ENCODE measurements around the gene MAP1A. TPM values are rescaled to one million over a fixed set of nuclear protein-coding genes. Genes with fewer than 3 reads are reported as not detected.

MAP1A gene
- total RNA-seq, 1 donor from 2014 or later: 7.1 TPM

DNA sequence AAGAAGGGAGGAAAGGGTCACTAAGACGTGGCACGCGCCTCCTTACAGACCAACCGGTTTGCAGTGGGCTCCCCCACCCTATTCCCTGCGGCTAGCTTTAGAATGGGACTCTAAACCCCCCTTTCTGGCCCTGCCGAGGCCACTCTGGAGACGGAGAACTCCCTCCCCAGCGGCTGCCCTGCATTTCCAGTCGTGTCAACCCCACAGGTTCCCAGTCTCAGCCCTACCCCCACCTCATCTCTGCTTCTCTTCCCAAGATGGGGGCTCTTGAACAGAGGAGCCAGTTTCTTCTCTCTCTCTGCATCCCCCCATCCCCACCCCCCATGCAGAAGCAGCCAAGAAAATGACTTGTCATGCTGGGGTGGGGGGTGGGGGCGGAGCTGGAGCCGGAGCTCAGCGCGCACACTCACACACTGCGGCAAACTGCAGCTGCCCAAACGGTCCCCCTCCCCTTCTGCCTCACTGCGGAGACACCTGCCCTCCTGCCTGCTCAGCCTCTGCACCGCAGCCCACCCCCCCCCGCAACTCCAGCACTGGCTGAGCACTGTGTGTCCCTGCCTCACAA lies 871 bp downstream of the MAP1A start:
- peak overlapping the region; percentile 42 for H3K4me3 ChIP-seq
- peaks cover 5% of the 10 kb centered on the region for H3K27me3 ChIP-seq (ENCODE audit: low read depth)
- peak overlapping the region; percentile 24 for H3K27ac ChIP-seq
- H3K9me3 ChIP-seq: no peaks in the 10 kb centered on the region
- intact Hi-C loops (cut with DNase I): no loop called here
- no peaks in the 10 kb centered on the region for H3K36me3 ChIP-seq
- ATAC-seq (peak; percentile 40 to 54), DNase-seq (no peak)
- TF ChIP-seq, protein P1, sequence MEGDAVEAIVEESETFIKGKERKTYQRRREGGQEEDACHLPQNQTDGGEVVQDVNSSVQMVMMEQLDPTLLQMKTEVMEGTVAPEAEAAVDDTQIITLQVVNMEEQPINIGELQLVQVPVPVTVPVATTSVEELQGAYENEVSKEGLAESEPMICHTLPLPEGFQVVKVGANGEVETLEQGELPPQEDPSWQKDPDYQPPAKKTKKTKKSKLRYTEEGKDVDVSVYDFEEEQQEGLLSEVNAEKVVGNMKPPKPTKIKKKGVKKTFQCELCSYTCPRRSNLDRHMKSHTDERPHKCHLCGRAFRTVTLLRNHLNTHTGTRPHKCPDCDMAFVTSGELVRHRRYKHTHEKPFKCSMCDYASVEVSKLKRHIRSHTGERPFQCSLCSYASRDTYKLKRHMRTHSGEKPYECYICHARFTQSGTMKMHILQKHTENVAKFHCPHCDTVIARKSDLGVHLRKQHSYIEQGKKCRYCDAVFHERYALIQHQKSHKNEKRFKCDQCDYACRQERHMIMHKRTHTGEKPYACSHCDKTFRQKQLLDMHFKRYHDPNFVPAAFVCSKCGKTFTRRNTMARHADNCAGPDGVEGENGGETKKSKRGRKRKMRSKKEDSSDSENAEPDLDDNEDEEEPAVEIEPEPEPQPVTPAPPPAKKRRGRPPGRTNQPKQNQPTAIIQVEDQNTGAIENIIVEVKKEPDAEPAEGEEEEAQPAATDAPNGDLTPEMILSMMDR (IDR thresholded peaks at IDR 0.05): no peak
- H3K4me1 ChIP-seq: peaks cover 24% of the 10 kb centered on the region

DNA sequence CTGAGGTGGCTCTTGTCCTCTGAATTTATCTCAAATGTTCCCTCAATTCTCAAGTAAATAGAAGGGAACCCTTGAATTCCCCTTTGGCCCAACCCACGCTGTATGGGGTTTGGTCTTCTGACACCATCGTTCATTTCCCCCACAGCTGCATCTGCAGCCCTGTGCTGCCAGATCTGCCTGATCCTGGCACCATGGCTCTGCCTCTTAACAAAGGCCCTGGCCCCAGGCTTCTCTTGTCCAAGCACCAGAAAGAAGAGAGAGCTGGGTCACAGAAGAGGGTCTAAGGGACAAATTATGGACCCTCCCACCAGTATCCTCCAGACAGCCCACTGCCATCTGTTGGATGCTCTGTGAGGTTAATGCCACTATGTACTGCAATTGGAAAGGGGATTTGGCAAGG lies 1.8 kb downstream of the MAP1A start:
- Histone ChIP-seq H3K4me3 (no peak overlapping the region), H3K9me3 (no peaks in the 10 kb centered on the region), H3K4me1 (peaks cover 23% of the 10 kb centered on the region), H3K27ac (no peak overlapping the region), H3K27me3 (ENCODE audit: low read depth) (peaks cover 5% of the 10 kb centered on the region), H3K36me3 (no peaks in the 10 kb centered on the region)
- ATAC-seq: no peak
- intact Hi-C loops (cut with DNase I): no loop called here
- no peak for DNase-seq
- TF ChIP-seq, protein P1 (IDR thresholded peaks at IDR 0.05): no peak

DNA sequence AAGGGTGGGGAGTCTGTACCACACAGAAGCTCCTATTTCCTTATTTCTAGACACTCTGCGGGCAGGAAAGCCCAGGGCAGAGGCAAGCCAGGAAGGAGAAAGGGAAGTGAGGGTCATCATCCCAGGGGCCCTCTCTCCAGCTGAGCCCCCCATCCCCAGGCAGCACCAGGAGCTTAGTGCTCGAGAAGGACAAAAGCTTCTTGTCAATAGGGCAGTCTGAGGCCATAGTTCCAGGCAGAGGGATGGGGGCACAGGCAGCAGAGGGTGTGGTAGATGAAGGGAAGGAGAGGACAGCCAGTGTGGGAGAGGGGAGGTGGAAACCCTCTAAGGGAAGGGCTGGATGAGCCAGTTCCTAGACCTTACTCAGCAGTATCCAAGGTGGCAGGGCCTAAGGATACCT lies 2.7 kb downstream of the MAP1A start:
- Histone ChIP-seq H3K9me3 (no peaks in the 10 kb centered on the region), H3K4me1 (peaks cover 18% of the 10 kb centered on the region), H3K27me3 (ENCODE audit: low read depth) (peaks cover 5% of the 10 kb centered on the region), H3K27ac (no peak overlapping the region), H3K36me3 (no peaks in the 10 kb centered on the region), H3K4me3 (no peak overlapping the region)
- intact Hi-C loops (cut with DNase I): no loop called here
- DNase-seq (no peak), ATAC-seq (no peak)
- TF ChIP-seq, protein P1 (IDR thresholded peaks at IDR 0.05): no peak

DNA sequence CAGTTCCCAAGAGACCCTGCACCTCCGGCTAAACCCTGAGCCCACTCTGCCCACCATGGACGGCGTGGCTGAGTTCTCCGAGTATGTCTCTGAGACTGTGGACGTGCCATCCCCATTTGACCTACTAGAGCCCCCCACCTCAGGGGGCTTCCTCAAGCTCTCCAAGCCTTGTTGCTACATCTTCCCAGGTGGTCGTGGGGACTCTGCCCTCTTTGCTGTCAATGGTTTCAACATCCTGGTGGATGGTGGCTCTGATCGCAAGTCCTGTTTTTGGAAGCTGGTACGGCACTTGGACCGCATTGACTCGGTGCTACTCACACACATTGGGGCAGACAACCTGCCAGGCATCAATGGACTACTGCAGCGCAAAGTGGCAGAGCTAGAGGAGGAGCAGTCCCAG lies 4.0 kb downstream of the MAP1A start:
- Histone ChIP-seq H3K4me1 (peaks cover 18% of the 10 kb centered on the region), H3K27ac (no peak overlapping the region), H3K9me3 (no peaks in the 10 kb centered on the region), H3K27me3 (ENCODE audit: low read depth) (peaks cover 5% of the 10 kb centered on the region), H3K4me3 (no peak overlapping the region), H3K36me3 (no peaks in the 10 kb centered on the region)
- ATAC-seq (no peak), DNase-seq (no peak)
- intact Hi-C loops (cut with DNase I): no loop called here
- TF ChIP-seq, protein P1 (IDR thresholded peaks at IDR 0.05): no peak

DNA sequence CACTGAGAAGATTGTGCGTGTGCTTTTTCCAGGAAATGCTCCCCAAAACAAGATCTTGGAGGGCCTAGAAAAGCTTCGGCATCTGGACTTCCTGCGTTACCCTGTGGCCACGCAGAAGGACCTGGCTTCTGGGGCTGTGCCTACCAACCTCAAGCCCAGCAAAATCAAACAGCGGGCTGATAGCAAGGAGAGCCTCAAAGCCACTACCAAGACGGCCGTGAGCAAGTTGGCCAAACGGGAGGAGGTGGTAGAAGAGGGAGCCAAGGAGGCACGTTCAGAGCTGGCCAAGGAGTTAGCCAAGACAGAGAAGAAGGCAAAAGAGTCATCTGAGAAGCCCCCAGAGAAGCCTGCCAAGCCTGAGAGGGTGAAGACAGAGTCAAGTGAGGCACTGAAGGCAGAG lies 4.8 kb downstream of the MAP1A start:
- intact Hi-C loops (cut with DNase I): no loop called here
- TF ChIP-seq, protein P1 (IDR thresholded peaks at IDR 0.05): no peak
- Histone ChIP-seq H3K4me1 (peaks cover 12% of the 10 kb centered on the region), H3K9me3 (no peaks in the 10 kb centered on the region), H3K36me3 (no peaks in the 10 kb centered on the region), H3K27me3 (ENCODE audit: low read depth) (peaks cover under 1% of the 10 kb centered on the region), H3K27ac (no peak overlapping the region), H3K4me3 (no peak overlapping the region)
- no peak for DNase-seq
- no peak for ATAC-seq
